GM18499 (cell line): ENCODE data around the gene RDH16.
"Not testable (repeated sequence)": the region's sequence is repeated elsewhere in the genome, so short reads cannot be mapped to it uniquely, and the experiment has no call there.

Source experiments
- ATAC-seq: cut with Tn5 transposase; IDR thresholded peaks from one replicate; pipeline ENCODE4 v1.9.1; 2021; ENCODE audit warnings: moderate number of reproducible peaks; ENCODE audit not compliant: insufficient read depth, unreplicated experiment

Gene RDH16

GRCh38 chr12:56928262-56928661 lies 29.1 kb downstream of the RDH16 start:
- ATAC-seq: no peak

DNA sequence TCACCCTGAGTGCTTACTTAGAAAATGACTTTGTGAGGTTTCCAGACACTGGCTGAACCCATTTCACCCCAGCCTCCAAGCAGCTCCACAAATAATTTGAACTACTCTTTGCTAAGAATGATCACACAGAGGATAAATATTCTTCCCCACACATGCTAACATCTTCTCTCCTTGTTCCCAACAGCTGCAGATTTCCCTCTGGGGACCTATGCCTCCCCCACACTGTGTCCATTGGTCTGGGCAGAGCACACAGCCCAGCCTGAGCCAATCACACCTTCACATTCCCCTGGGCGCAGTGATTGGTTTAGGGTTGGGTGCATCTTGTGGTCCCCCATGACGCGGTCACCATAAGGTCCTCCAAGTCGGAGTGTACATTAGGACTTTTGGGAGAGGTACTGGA lies 30.1 kb downstream of the RDH16 start:
- no peak for ATAC-seq

DNA sequence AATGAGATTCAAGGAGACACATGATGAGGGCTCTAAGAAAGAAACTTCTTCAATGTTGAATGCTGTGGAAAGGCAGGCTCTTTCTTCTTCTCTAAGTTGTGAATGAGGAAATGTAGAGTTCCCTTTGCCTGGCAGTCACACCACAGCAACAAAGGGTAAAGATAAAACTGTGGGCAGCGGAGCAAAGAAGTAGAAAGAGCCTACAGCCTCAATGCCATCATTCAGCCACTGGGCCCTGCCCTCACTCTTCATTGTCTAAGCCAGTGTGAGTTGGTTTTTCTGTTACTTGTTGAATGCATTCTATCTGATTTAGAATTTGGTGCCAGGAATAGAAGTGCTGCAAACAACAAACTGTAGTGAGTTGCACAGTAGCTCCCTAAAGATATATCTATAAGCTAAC lies 35.4 kb downstream of the RDH16 start:
- no peak for ATAC-seq

DNA sequence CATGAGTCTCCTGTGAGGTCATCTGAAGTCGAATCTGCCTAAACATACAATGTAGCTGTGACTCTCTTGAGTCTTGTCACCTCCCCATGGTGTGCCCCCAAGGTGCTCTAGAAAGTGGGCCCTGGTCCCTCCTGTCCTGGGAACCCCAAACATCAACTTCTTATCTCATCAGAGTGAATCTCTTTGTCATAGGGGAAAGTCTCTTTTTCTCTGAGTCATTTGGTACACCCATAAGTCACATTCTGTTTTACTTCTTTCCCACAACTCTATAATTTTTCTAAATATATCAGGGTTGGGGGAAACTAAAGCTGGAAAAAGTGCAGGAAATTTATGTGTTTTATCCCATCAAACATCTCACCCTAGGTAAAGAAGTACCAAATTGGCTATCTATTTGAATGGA lies 36.1 kb downstream of the RDH16 start:
- ATAC-seq: no peak

DNA sequence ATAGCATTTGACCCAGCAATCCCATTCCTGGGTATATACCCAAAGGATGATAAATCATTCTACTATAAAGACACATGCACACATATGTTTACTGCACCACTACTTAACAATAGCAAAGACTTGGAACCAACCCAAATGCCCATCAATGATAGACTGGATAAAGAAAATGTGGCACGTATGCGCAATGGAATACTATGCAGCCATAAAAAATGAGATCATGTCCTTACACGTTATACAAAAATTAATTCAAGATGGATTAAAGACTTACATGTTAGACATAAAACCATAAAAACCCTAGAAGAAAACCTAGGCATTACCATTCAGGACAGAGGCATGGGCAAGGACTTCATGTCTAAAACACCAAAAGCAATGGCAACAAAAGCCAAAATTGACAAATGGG lies 39.3 kb downstream of the RDH16 start:
- not testable (repeated sequence) for ATAC-seq

GRCh38 chr12:56916996-56917333 lies 40.4 kb downstream of the RDH16 start:
- ATAC-seq: no peak

- no peak for ATAC-seq
These were observed 41.0 kb downstream of the RDH16 start for GRCh38 chr12:56916296-56916995.

DNA sequence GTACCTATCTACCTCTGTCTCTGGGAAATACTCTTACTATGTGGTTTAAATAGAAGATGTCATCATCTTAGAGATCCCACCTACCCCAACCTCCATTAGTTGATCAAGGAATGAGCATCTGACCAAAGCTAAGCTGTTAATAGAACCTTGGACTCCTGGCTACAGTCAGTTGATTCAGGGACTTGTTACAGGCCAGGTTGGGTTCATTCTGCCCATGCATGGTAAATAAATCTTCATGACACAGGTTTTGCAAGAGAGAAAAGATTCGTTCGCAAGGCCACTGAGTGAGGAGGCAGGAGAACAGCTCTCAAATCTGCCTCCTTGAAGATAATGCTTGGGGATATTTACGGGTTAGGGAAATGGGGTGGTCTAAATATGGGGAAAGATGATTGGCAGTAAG lies 42.7 kb downstream of the RDH16 start:
- no peak for ATAC-seq

- ATAC-seq: no peak
These were observed 43.2 kb downstream of the RDH16 start for GRCh38 chr12:56914256-56914655.

GRCh38 chr12:56909403-56909802 lies 48.0 kb downstream of the RDH16 start:
- ATAC-seq: not testable (repeated sequence)

DNA sequence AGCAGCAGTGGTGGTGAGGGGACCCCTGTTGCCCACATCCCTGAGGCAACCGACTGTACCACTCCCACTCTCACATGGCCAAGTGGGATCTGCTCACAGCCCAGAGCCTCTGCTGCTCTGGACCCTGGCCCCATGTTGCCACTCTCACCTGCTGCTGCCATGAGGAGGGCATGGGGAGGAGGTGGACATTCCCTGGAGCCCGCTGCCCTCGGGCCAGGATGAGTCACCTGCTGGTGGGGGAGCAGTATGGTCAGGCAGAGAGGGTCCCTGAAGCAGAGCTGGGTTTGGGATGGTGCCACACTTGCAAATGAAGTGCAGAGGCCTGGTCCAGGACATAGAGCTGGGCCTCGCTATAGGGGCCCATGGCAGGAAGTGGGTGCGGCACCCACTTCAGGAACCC lies 49.3 kb downstream of the RDH16 start:
- ATAC-seq: no peak

- no peak for ATAC-seq
These were observed 51.6 kb downstream of the RDH16 start for GRCh38 chr12:56905852-56906251.

DNA sequence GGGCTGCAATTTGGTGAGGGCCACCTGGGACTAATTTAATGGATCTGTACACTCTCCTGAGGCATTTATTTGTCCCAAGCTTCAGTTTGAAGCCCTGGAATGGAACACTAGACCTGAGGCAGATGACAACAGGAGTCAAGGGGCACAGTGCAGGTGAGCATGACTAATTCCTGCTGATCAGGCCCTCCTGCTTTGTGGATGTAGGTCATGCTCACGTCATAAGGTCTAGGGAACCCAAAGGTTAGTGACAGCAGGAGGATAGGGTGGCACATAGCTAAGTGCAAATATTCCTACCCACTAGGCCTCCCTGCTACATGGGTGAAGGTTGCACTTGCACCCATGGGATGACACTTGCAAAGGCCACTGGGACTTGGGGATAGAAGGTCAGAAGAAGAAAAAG lies 54.0 kb downstream of the RDH16 start:
- no peak for ATAC-seq
